Parathyroid adenoma (tissue), 2 donors: ENCODE data around the gene C8G.
A peak's percentile ranks its signal among the peaks of the same experiment; 100 is the strongest.

Source experiments
- H2AFZ ChIP-seq: fragments of 300-600 bp; sonication (generic); one replicate; pipeline ENCODE4 v1.7.0; 2017; ENCODE audit warnings: antibody characterized with exemption, mild to moderate bottlenecking
- H3K27ac ChIP-seq: fragments of 300-600 bp; sonication (generic); one replicate; pipeline ENCODE4 v1.7.0; 2017
- H3K27me3 ChIP-seq: fragments of 300-600 bp; sonication (generic); one replicate; pipeline ENCODE4 v1.7.0; 2017; ENCODE audit warnings: low read length; ENCODE audit not compliant: control insufficient read depth, insufficient read depth
- H3K36me3 ChIP-seq: fragments of 300-600 bp; sonication (generic); one replicate; pipeline ENCODE4 v1.7.0; 2017; ENCODE audit warnings: low read length; ENCODE audit not compliant: control insufficient read depth, insufficient read depth
- H3K4me1 ChIP-seq: fragments of 300-600 bp; sonication (generic); one replicate; pipeline ENCODE4 v1.7.0; 2017; ENCODE audit warnings: control low read depth
- H3K4me2 ChIP-seq: fragments of 300-600 bp; sonication (generic); one replicate; pipeline ENCODE4 v1.7.0; 2017; ENCODE audit warnings: low read length
- H3K4me3 ChIP-seq: fragments of 300-600 bp; sonication (generic); one replicate; pipeline ENCODE4 v1.7.0; 2017; ENCODE audit warnings: low read depth, low read length
- H3K79me2 ChIP-seq: fragments of 300-600 bp; sonication (generic); one replicate; pipeline ENCODE4 v1.7.0; 2017; ENCODE audit warnings: control low read depth
- H3K9ac ChIP-seq: fragments of 300-600 bp; sonication (generic); one replicate; pipeline ENCODE4 v1.7.0; 2017; ENCODE audit warnings: mild to moderate bottlenecking
- H3K9me3 ChIP-seq: fragments of 300-600 bp; sonication (generic); one replicate; pipeline ENCODE4 v1.7.0; 2017; ENCODE audit warnings: low read length; ENCODE audit not compliant: control insufficient read depth
- CTCF ChIP-seq: fragments of 300-600 bp; sonication (generic); IDR thresholded peaks from one replicate; pipeline ENCODE4 v1.7.0; 2017; ENCODE audit warnings: antibody characterized with exemption, mild to moderate bottlenecking
- donor health status: primary hyperparathyroidism.

Gene C8G

GRCh38 chr9:136951541-136952320 lies 6.7 kb downstream of the C8G start, which contains the start of gene LCN12:
Gene LCN12 (plus strand): TSS chr9:136952273. CDS start chr9:136952328, 55 bp downstream.
- no peak for TF ChIP-seq CTCF
- no peaks in the 10 kb centered on the region for H3K27me3 ChIP-seq
- no peak within 1 kb of the TSS for H2AFZ ChIP-seq
- H3K27ac ChIP-seq = peak within 1 kb of the TSS; percentile 97
- H3K79me2 ChIP-seq = no peaks in the 10 kb centered on the region
- H3K36me3 ChIP-seq = no peaks in the 10 kb centered on the region
- H3K9ac ChIP-seq = no peak within 1 kb of the TSS
- H3K9me3 ChIP-seq = no peaks in the 10 kb centered on the region
- H3K4me1 ChIP-seq = no peaks in the 10 kb centered on the region
- H3K4me2 ChIP-seq = no peak within 1 kb of the TSS
- H3K4me3 ChIP-seq = no peak within 1 kb of the TSS

DNA sequence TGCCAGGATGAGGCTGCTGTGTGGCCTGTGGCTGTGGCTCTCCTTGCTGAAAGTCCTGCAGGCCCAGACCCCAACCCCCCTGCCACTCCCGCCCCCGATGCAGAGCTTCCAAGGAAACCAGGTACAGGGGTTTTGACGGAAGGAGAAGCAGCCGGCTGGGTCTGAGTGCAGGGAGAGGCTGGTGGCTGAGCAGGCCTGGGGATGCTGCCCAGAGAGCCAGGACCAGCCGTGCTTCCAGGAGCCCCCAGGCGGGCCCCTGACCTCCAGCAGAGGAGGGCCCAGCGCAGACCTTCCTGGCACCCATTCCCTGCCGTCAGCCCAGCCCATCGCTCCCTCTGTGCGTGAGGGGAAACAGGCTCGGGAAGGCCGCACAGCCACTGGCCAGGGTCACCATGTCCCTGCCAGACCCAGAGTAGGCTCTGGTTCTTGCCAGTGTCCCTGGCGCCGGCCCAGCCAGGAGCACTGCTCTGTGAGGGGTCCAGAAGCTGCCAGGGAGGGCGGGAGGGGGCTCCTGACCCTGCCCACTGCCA lies 7.3 kb downstream of the C8G start:
- no peak for TF ChIP-seq CTCF
- Histone ChIP-seq H3K9ac (no peak overlapping the region), H3K4me1 (no peaks in the 10 kb centered on the region), H3K4me2 (no peak overlapping the region), H3K27me3 (no peaks in the 10 kb centered on the region), H3K36me3 (no peaks in the 10 kb centered on the region), H3K9me3 (no peaks in the 10 kb centered on the region), H3K27ac (no peak overlapping the region), H3K79me2 (no peaks in the 10 kb centered on the region), H3K4me3 (no peak overlapping the region), H2AFZ (no peak overlapping the region)

DNA sequence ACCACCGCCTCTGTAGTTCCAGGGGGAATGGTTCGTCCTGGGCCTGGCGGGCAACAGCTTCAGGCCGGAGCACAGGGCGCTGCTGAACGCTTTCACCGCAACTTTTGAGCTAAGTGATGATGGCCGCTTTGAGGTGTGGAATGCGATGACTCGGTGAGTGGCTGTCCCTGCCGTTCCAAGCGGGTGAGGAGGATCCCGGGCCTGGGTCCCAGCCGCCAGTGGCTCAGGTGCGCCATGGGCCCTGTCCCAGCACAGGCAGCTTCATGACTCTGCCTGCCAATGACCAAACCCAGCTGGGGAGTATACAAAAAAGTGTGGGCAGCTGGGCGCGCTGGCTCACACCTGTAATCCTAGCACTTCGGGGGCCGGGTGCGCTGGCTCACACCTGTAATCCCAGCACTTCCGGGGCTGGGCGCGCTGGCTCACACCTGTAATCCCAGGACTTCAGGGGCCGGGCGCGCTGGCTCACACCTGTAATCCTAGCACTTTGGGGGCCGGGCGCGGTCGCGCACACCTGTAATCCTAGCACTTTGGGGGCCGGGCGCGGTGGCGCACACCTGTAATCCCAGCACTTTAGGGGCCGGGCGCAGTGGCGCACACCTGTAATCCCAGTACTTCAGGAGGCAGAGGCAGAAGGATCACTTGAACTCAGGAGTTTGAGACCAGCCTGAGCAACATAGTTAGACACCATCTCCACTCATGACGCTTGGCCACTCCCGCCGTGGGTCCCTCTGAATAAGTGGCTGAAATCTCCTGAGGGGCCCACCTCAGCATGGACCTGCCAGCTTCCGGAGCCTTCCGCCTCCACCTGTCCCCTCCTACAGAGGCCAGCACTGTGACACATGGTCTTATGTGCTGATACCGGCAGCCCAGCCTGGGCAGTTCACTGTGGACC lies 8.1 kb downstream of the C8G start:
- H3K4me1 ChIP-seq = no peaks in the 10 kb centered on the region
- no peak overlapping the region for H2AFZ ChIP-seq
- TF ChIP-seq CTCF = no peak
- no peaks in the 10 kb centered on the region for H3K9me3 ChIP-seq
- no peaks in the 10 kb centered on the region for H3K27me3 ChIP-seq
- H3K4me2 ChIP-seq = no peak overlapping the region
- H3K27ac ChIP-seq = no peak overlapping the region
- H3K9ac ChIP-seq = no peak overlapping the region
- no peak overlapping the region for H3K4me3 ChIP-seq
- no peaks in the 10 kb centered on the region for H3K36me3 ChIP-seq
- H3K79me2 ChIP-seq = no peaks in the 10 kb centered on the region

- no peaks in the 10 kb centered on the region for H3K9me3 ChIP-seq
Measured at GRCh38 chr9:136953771-136954269, 8.8 kb downstream of the C8G start.

More at GRCh38 chr9:136953771-136954269, 8.8 kb downstream of the C8G start:
- H3K27me3 ChIP-seq = no peaks in the 10 kb centered on the region
- H3K4me1 ChIP-seq = no peaks in the 10 kb centered on the region
- TF ChIP-seq CTCF = no peak
- no peak overlapping the region for H3K27ac ChIP-seq
- H3K36me3 ChIP-seq = no peaks in the 10 kb centered on the region
- no peaks in the 10 kb centered on the region for H3K79me2 ChIP-seq
- H2AFZ ChIP-seq = no peak overlapping the region
- no peak overlapping the region for H3K4me3 ChIP-seq
- H3K4me2 ChIP-seq = no peak overlapping the region
- H3K9ac ChIP-seq = no peak overlapping the region
